IMR-90 (cell line): ENCODE results near the gene FLRT1.

ENCODE experiments used
- CTCF ChIP-seq: conservative IDR thresholded peaks from 2 replicates; pipeline ENCODE4 v1.5.1; 2012; ENCODE audit warnings: mild to moderate bottlenecking, low read depth, low read length, improper control_type of control experiment
- MXI1 ChIP-seq: IDR thresholded peaks from 2 replicates; pipeline ENCODE4 v1.6.1; 2012; ENCODE audit warnings: low read depth, mild to moderate bottlenecking, low read length, moderate library complexity, borderline replicate concordance
- NFE2L2 ChIP-seq: fragments of 150-350 bp; IDR thresholded peaks from 2 replicates; pipeline ENCODE4 v1.6.1; 2016; ENCODE audit warnings: low read depth, mild to moderate bottlenecking, low read length
- POLR2A ChIP-seq: IDR thresholded peaks from 2 replicates; pipeline ENCODE4 v1.6.1; 2012; ENCODE audit warnings: mild to moderate bottlenecking, low read depth, low read length

DNA sequence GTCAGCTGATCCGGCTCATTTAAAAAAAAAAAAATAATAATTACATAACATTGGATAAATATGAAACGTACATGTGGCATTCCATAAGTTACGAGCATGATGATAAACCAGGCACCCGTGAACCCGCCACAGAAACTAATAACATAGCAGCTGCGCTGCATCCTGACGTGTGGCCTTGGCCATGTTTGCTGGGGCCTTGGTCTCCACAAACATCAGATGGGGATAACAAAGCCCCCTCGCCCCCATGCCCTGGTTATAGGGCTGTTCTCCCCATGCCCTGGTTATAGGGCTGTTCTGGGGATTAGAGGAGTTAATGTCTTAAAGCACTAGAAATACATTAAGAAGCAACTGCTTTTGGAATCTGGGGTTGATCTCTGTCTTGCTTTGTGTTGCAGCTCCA lies 36.7 kb downstream of the FLRT1 start:
- no peak for TF ChIP-seq MXI1
- no peak for TF ChIP-seq CTCF
- no peak for TF ChIP-seq POLR2A
- TF ChIP-seq NFE2L2, result no peak
